Liver (tissue), 2 donors: ENCODE measurements around the gene TACSTD2.

ENCODE experiments used
- CTCF ChIP-seq: fragments of 150-350 bp; IDR thresholded peaks from 2 replicates; pipeline ENCODE4 v1.5.1; 2017; ENCODE audit warnings: improper control_type of control experiment, low read depth, low read length; ENCODE audit not compliant: missing input control
- MAX ChIP-seq: IDR thresholded peaks from 2 replicates; pipeline ENCODE4 v1.6.1; 2016; ENCODE audit warnings: antibody characterized with exemption
- YY1 ChIP-seq: IDR thresholded peaks from 2 replicates; pipeline ENCODE4 v1.6.1; 2016; ENCODE audit warnings: antibody characterized with exemption, mild to moderate bottlenecking
- donor health status: healthy.

GRCh38 chr1:58545591-58546519 is 31.2 kb downstream of the TACSTD2 start:
- TF ChIP-seq CTCF (no peak), YY1 (peak; percentile 56), MAX (no peak)
